GM21528 (cell line): ENCODE data around the gene POLD2.
A peak's percentile ranks its signal among the peaks of the same experiment; 100 is the strongest.

Source experiments
- ATAC-seq: cut with Tn5 transposase; IDR thresholded peaks from one replicate; pipeline ENCODE4 v1.9.1; 2021; ENCODE audit warnings: mild to moderate bottlenecking, moderate library complexity; ENCODE audit not compliant: unreplicated experiment, low FRiP score

The POLD2 gene

DNA sequence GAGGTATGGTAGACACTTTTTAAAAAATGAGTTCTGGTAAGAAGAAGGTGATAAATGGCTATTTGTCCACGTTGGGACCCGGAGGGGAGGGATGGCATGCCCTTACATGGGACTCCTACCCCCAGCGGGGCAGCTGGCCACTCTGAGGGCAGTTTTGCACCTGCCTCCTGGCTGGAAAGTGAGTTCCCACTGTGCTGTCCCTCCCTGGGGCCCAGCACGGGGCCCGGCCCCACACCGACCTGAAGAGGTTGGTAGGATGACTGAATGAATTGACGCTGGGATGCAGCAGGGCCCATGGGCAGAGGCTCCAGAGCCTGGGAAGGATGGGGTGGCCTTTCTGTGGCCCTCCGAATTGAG is 19.8 kb downstream of the POLD2 start:
- no peak for ATAC-seq

DNA sequence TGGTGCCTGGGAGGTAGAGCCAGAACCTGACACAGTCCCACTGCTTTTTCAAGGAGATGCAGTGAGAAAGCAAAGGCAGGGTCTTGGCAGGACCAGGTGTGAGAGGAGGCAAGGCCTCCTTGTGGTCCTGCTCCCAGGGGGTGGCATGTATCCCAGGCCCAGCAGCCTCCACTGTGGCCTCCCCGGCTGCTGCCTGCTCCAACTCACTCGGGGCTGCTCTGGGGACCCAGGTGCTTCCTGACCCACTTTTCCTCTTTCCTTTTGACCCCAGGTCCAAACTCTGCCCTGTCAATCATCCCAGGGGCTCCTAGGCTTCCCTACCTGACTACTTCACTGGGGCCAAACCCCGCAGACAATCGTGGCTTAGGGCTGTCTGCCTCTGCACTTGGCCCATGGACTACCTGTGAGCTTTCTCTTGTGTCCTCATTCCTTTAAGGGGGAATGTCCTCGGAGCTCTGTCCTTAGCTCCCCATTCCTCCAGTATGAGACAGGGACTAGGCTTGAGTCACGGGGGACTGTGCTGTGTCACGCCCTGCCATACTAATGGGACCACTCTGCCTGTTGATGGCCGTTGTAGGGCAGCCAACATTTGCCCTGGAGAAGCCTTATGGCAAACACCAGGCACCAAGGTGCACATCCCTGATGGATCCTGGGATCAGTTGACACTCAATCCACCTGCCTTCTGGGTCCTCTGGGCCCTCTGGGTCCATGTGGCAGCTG is 20.3 kb downstream of the POLD2 start:
- no peak for ATAC-seq

DNA sequence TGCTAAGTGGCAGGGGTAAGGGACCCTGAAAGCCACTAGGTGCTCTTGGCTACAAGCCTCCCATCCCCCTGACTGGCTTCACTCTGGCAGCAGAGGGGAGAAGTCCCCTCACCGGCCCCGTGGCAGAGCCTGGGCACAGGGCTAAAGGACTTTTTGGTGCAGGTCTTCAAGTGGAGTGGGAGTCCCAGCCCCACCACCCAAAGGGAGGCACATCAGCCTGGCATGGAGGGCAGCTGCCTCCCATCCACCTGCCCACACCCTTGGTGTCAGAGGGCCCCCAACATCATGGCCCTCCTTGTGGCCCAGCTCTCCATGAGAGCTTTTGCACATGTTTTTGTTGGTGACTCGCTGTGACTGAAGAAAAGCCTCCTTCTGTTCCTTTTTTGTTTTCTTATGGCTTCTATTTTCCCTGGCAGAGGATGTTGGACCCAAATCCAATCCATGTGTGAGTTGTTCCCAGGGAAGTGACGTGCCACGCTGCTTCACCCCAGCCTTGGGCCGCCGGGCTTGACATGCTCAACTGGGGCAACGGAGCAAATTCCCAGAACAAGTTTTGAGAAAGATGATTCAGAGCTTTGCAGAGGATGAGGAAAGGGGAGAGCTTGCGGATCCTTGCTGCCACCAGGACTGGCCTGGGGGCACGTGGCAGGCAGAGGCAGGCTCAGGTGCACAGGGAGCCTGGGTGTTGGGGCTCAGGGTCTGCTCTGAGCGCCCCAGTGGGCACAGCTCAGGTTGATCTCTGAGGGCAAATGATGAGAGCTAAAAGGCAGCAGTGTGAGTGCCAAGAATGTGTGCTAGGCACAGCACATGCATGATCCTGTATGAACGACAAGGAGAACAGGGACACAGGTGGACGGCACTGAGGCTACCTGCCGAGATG is 21.1 kb downstream of the POLD2 start:
- no peak for ATAC-seq

DNA sequence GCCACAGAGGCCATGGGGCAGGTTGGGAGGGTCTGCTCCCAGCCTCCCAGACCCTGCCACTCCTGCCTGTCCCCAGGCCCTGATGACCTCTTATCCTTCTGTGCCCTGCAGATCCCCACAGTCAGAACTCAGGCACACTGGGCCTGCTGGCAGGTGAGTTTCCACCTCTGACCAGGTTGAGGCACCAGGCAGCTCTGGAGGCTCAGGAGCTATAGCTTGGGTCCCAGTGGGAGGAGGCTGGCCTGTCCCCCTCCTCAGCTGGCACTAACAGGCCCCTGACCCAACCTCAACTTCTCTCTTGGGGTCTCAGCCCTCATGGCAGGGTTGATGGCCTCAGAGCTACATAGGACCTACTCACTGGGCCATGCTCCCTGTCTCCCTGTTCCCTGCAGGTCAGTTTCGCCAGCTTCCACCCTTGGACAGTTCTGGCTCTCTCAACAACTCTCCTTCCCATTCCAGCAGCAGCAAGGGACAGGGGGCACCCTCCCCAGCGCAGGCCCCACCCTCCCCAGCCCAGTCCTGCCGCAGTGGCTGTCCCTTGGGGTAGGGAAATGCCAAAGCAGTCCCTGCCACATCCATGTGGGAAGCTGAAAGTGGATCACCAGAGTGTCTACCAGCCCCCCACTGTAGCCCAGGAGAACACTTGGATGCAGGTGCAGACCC is 21.9 kb downstream of the POLD2 start:
- no peak for ATAC-seq

DNA sequence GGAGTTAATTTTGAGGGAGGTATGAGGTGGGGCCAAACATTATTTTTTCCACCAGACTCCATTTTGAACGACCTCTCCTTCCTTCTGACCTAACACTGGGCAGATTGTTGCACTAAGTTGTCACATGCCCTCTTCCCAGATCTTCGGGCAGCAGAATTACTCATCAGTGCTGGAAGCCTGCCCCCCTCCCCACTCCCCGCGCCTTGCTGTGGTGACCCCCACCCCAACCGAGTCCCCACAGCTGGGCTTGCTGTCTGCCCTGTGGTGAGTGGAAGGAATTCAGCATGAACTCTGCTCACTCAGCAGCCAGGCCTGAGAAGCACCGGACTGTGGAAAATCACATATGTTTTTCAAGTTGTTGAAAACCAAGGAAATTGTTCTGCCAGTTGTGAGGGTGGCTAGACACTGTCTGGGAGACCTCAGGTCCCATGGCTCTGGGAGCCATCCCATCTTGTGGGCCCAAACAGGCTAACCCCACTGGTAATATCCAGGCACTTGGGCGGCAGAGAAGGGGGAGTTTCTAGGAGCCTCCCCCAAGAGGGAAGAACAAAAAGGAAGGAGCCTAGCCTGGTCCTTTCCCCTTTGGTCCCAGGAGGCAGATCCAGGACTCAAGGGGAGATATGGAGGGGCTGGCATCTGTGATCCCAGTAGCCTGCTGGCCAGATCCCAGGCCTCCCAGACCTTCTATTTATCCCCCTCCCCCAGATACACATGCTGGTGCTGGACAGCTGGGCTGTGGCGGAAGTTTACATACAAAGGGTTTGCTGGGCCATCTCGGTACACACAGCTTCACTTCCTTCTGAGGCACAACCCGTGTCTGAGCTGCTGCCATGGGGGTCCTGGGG is 22.7 kb downstream of the POLD2 start:
- ATAC-seq: no peak

DNA sequence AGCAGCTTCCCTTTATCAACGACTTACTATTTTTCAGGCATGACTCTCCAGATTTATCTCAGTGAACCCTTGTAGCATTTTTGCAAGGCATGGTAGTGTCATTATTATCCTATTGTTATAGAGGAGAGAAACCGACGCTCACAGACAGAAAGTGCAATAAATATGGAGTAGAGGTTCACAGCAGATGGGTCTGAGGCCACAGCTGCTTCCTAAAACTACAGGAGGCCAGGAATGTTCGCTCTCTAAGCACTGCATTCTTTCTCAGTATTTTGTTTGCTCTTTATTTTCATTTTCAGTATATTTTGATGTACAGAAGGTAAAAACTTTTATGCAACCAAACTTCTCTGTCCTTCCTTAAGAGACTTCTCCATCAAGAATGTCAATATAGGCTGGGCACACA is 23.7 kb downstream of the POLD2 start:
- ATAC-seq: no peak

DNA sequence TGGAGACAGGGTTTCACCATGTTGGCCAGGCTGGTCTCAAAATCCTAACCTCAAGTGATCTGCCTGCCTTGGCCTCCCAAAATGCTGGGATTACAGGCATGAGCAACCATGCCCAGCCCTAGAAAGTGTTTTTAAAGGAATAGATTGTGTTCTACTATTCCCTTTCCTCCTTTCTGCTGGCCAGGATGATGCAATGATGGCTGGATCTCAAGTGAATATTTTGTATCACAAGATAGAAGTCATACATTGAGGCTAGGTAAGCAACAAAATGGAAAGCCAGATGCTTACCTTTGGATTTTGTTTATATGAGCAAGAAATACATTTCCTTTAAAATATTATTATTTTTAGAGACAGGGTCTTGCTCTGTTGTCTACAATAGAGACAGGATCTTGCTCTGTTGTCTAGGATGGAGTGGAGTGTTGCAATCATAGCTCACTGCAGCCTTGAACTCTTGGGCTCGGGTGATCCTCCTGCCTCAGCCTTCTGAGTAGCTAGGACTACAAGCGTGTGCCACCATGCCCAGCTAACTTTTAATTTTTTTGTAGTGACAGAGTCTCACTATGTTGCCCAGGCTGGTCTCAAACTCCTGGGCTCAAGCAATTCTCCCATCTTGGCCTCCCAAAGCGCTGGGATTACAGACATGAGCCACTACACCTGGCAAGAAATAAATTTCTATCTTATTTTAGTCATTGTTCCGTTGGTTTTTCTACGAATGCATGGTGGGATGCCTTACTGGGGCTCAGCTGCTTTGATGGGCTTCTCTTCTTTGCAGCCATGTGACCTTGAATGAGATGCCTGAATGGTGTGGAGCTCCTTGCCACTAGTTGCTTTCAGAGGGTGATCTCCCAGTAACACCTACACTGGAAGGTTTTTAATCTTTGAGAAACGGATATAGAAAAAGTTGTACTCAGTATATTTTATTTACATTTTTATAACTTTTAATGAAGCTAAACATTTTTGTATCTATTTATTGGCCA is 25.0 kb downstream of the POLD2 start:
- ATAC-seq: no peak

DNA sequence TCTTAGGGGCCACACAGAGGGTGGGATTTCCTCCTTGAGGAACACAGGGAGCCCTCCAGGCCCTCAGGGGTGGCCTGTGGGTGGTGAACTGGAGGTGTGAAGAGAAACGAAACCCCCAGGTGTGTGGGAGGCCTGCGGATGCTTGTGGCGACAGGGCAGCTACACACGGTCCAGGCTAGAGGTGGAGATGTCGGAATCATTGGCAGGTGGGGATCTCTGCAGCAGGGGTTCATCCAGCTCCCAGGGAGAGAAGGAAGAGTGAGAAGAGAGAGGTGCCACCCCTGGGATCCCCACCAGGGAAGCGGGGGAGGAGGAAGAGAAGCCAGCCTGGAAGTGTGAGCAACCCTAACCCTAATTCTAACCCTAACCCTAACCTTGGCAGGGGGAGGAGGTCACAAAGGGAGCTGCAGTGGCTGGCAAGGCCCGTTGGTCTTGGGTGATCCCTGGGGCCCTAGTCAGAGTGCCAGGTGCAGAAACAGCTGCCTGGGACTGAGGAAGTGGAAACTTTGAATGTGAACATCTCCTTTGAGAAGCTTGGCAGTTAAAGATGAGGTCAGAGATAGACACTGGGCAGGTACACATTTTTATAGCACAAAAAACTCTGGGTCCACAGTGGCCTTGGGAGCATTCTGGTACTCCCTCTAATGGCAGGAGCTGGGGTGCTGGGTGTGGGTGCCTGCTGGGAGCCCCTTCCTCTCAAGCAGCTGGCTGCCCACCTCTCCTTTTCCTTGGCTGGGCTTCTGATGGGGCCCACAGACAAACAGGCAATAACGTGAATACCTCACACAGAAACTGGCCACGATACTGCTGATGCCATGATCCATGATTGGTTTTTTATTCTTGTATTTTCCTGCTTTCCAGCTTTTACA is 26.1 kb downstream of the POLD2 start:
- peak; percentile 48 for ATAC-seq

DNA sequence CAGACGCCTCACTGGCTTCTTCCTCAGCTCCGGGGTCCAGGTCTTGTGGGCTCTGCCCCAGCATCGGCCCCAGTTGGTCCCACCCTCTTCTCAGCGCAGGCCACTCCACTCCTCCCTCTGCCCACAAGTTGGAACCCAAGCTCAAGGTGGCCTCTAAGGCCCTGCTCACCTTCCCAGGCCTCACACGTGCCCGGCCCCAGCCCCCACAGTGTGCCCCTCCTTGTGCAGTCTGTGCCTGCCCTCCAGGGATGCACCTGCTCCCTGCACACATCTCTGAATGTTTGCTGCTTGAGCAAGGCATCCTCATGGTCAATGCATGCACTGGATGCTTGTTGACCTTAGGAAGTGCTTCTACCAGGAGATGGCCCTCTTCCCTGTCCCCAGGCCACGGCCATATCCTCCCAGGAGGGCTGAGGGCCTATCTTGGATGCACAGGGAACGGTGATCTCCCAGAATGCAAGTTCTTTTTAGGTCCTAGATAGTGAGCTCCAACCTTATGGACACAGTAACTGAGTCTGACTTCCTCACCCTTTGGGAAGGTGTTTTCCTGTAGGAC is 26.9 kb downstream of the POLD2 start:
- no peak for ATAC-seq

DNA sequence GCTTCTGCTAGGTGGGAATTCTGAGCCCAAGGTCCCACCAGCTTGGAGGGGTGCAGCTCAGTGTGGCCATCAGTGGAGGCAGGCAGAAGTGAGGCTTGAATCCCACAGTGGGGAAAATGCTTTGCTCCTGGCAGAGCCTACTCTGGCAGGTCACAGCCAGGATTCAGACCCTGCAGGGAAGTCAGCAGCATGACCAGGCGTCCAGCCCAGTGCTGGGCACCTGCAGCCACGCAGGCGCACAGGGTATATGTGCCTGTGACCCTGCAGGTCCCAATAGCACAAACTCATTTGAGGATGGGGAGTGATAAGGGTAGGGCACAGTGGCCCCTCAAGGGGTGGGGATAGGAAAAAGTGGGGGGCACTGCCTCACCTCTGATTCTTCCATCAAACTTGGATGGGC is 27.6 kb downstream of the POLD2 start:
- ATAC-seq: no peak

DNA sequence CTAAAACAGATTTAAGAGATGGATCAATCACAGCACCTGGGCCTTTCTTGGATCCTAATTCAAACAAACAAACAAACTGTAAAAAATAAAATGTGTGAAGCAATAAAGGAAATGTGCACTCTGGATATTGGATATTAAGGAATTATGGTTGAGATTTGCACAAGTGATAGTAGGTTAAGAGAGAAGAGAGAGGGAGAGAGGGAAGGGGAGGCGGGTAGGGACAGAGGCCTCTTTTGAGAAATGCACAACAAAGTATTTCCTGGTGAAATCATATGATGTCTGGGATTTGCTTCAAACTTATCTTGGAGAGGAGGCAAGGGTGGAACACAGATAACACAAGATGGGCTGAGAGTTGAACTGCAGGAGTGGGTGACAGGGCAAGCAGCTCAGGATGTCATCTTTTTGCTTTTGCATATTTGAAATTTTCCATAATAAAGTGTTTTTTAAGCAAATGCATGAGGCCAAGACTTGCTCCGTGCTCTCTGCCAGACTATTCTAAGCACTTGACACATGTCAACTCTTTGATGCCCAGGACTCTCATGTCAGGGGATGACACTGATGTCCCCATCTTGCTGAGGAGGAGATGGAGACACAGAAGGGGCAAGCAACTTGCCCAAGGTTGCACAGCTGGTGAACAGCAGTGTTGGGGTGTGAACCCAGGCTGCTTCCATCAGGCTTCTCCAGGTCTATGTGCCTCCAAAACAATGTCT is 28.3 kb downstream of the POLD2 start:
- ATAC-seq: no peak

DNA sequence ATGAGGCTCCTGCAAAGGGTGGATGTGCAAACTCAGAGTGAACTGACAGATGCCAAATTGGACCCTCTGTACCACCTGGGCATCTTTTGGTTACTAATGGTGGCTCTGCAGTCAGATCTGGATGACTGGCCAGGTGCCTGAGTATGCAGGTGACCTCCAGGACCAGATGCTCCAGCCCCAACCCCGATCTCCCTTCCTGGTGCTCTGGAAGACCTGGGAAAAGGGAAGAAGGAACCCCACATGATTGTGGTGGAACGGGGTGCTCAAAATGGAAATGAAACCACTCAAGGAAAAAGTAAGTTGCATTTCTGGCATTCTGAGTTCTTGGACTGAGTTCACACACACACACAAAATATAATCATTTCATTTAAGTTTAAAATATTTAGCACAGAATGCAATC is 29.0 kb downstream of the POLD2 start:
- no peak for ATAC-seq

DNA sequence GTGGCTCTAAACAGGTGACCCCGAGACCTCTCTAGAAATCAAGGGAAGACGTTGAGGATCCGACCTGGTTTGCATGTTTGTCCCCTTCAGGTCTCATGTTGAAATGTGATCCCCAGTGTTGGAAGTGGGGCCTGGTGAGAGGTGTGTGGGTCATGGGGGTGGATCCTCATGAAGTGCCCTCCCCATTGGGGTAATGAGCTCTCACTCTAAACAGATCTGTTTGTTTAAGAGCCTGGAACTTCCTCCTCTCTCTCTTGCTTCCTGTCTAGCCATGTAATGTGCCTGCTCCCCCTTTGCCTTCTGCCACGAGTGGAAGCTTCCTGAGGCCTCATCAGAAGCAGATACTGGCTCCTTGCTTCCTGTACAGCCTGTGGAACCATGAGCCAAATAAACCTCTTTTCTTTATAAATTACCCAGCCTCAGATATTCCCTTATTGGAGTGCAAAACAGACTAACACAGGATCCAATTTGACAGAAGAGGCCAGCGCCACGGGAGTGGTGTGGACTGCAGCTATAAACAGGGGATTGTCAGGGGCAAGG is 30.2 kb downstream of the POLD2 start:
- ATAC-seq: no peak

DNA sequence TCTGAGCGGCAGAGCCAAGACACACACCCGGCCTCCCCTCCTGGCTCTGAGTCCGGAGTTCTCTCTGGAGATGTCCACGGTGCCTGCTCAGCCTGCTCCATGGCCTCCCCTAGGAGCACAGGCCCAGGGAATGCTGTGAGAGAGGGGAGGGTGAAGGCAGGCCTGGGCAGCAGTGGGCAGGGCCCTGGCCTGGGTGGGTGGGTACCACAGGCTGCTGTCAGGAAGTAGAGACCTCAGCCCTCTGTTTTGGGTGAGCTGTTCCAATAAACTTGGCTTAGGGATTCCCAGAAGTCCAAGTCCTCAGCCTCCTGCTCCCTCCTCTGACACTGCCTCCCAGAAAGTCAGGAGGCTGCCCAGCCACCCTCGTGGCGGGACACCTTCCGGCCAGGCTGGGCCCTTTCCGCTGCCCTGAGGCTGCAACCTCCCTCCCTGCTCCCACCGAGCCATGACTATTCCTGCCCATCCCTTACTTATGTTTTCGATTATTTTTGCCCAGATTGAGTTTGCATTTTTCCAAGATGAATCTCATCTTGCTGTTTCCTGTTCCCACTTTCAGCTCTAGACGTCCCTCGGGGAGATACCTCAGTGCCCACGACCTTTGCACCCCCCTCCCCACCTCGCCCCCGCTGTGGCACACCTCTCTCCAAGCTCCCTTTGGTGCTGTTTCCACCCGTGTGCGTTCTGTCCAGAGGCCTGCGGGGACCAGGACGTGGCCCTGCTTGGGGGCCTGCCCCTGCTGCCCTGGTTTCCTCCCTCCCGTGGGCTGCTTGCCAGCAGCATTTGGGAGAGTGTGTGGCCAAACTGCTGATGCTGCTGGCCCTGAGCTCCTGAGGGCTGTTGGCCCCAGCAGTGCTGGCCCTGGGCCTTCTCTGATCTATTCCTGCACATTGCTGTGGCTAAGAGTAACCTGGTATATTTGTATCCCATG is 35.2 kb downstream of the POLD2 start:
- no peak for ATAC-seq

DNA sequence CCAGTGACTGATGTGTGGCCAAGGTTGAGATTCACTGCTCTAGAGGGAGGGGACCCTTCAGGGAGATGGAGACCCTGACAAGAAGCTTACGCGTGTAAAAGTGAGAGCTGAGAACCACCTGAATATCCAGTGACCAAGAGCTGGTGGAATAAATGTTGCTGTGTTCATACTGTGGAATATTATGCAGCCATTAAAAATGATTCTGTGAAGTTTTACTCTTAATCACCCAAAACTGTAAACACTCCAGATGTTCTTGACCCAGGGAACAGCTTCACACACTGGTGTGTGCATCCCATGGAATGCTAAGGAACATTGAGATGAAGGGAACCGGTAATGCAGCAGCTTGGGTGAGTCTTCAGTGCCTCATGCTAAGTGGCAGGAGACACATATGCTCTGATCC is 36.7 kb downstream of the POLD2 start:
- ATAC-seq: no peak

DNA sequence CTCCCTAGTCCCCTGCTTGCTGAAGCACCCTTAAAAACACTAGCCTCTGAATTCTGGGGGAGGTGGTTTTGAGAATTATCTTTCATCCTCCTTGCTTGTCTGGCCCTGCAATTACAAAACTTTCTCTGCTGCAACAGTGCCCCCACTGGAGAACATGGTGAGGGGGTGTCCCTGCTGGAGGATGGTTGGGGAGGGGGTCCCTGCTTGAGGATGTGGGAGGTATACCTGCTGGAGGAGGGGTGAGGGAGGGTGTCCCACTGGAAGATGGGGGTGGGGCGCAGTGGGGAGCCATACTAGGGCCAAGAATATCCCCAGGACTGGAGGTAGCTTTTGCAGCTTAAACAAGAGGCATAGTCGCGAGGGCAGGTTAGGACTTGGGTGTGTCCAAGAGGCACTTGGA is 37.8 kb downstream of the POLD2 start:
- no peak for ATAC-seq
